NCI-H460 (cell line): ENCODE results near the gene ATP10D. TPM values are rescaled to one million over a fixed set of nuclear protein-coding genes. Genes with fewer than 3 reads are reported as not detected.
"Not testable (repeated sequence)": the region's sequence is repeated elsewhere in the genome, so short reads cannot be mapped to it uniquely, and the experiment has no call there.

ENCODE experiments used
- DNase-seq: peaks from one replicate; pipeline ENCODE4 v3.0.0-alpha.2; 2016; ENCODE audit warnings: low read depth; ENCODE audit errors: extremely low read depth
- total RNA-seq: library from RNA; depleted of rRNA; stranded (reverse); fragments of >200 nt; shearing (Covaris generic); gene quantifications from 2 replicates; pipeline ENCODE4 v1.2.3, GENCODE V29; 2014

Gene ATP10D
- total RNA-seq, 1 experiment from 2014 or later, result 13.3 TPM

GRCh38 chr4:47486231-47486673, 1.2 kb downstream of the ATP10D start:
- no peak for DNase-seq

- not testable (repeated sequence) for DNase-seq
These were observed 1.7 kb downstream of the ATP10D start for GRCh38 chr4:47486727-47487126.

DNA sequence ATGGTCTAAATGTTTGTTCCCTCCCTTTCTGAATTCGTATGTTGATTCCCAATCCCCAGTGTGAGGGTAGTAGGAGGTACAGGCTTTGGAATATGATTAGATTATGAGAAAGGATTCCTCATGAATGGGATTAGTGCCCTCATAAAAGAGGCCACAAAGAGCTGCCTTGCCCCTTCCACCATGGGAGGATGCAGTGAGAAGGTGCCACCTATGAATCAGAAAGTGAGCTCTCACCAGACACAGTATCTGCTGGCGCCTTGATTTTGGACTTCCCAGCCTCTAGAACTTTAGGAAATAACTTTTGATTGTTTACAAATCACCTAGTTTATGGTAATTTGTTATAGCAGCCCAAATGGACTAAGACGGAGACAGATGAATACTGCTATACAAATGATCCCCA, 3.6 kb downstream of the ATP10D start:
- DNase-seq, result no peak

DNA sequence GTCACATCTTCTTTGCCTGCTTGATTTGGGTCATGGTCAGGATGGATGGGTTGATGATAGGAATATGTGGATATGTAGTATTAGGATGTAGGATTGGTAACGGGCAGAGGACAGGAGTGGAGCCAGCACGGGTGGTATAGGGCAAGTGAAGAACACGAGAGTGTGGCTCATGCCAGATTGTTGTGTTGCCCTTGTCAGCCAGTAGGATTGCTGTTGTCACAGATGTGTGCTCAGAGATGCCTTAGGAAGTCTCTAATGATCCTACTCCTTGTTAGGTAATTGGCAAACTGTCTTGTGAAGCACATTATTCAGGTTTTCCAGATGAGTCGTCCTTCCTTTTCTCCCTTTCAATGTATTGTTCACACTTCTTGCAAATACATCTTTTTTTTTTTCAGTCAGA, 5.5 kb downstream of the ATP10D start:
- DNase-seq, result peak; percentile 13

GRCh38 chr4:47493238-47494123, 8.4 kb downstream of the ATP10D start:
- DNase-seq, result no peak

DNA sequence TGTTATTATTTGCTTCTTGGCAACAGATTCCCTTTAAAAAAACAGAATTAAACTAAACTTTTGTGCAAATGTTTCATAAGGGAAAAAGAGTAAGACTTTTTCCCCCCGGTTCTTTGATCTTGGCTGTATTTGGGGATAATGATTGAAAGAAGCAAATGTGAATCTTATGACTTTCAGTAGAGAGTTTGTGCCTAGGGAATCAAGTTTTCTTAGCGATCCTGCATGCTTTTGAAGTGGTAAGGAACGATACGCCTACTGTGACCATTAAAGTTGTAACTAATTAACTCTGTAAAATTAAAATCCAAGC, 9.0 kb downstream of the ATP10D start:
- no peak for DNase-seq

DNA sequence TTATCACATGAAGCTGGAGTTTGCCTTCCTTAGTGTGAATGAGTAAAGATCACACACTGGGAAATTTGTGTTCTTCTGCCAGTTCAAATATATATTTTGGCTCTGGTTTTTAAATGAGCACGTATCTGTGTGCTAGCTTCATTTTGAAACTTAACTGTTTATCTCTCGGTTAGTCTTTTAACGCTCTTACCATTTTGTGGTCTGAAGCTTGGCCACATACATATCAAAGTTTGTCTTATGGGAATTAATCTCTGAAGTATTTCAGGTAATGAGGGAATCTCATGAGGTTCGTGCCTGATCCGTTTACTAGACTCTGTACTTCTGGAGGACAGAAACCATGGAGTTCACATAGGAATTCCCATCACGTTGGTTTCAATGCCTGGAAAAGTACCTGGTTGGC, 13.8 kb downstream of the ATP10D start:
- no peak for DNase-seq

DNA sequence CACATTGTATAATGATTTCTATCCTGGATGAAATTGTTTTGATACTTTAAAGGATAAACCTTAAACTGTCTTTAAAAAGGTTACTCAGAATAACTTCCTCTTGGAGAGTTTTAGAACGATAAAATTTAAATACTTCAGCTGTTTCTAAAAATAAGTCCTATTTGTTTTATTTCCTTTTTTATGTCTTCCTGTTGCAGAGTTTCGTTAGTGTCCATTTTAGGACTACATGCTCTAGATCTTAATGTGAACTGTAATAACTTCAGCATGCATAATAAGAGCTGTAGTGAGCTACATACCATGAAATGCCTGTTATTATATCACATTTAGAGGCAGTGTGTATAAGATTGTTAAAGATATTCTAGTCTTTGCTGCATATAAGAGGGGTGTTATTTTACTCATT, 14.6 kb downstream of the ATP10D start:
- DNase-seq, result no peak

- DNase-seq, result no peak
These were observed 15.7 kb downstream of the ATP10D start for GRCh38 chr4:47500776-47501175.

GRCh38 chr4:47505147-47505546, 20.1 kb downstream of the ATP10D start:
- no peak for DNase-seq

GRCh38 chr4:47505666-47506065, 20.6 kb downstream of the ATP10D start:
- DNase-seq, result no peak

DNA sequence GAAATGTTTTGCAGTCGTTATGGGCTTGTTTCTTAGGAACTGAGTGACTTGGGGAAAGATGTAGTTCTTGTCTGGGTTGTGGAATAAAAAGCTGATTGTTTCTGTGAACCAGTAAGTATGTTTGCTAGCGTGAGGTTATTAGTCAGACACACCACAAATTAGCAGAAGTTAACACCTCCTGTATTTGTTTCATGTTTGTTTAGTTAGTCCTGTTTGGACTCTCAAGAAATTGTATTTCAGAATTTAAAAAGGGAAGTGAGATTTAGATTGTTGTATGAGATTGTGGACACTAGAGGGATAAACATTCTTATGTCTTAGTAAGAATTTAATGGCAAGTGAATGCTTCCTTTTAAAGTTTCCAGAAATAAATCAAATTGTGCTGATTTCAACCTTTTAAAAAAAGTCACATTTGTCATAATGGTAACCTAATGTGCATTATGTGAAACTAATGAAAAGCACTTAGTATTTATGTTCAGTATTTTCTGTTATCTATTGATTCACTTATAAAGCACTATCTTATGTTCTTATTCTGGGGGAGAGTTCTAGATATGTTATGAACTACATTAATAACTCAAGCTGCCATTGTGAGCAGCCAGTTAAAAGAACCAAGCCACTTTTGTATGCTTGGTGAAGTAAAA, 25.6 kb downstream of the ATP10D start:
- no peak for DNase-seq

- DNase-seq, result no peak
These were observed 28.4 kb downstream of the ATP10D start for GRCh38 chr4:47513461-47513860.

GRCh38 chr4:47519239-47519883, 34.3 kb downstream of the ATP10D start:
- DNase-seq, result no peak

DNA sequence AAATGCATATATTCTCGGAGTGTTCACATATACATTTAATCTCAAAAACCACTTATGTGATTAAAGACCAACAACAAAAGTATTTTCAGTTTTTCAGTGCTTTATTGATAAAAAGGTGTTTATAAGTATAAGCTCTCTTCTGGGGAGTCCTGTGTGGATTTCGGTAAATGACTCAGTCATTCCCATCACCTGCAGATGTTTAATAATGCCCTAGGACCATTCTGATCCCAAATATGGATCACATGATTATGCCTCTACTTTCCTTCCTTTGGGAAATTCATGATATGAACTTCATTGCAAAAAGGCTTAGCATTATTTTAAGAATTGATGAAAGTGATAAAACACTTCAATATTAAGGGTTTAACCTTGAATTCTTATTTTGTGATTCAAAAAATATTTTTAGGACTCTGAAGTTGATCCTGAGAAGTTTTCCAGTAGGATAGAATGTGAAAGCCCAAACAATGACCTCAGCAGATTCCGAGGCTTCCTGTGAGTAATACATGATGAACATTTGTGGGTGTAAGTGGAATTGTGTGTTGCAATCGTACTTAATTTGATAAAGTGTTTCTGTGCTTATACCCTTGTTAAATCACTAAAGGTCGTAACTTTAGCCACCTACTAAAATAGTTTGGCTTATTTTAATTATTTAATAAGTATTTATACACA, 40.2 kb downstream of the ATP10D start:
- peak; percentile 72 for DNase-seq

DNA sequence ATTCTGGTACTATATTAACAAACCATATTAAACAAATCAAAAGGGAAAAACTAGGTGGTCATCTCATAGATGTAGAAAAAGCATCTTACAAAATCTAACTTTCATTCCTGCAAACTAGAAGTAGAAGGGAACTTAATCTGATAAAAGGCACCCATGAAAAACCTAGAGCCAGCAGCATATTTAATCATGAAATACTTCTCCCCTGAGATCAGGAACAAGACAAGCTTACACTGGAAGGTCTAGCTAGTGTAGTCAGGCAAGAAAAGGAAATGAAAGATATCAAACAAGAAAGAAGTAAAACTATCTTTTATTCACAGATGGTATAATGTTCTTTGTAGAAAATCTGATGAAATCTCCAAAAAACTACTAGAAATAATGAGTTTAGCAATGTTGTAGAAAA, 41.2 kb downstream of the ATP10D start:
- DNase-seq, result no peak

- not testable (repeated sequence) for DNase-seq
These were observed 43.6 kb downstream of the ATP10D start for GRCh38 chr4:47528646-47529045.

DNA sequence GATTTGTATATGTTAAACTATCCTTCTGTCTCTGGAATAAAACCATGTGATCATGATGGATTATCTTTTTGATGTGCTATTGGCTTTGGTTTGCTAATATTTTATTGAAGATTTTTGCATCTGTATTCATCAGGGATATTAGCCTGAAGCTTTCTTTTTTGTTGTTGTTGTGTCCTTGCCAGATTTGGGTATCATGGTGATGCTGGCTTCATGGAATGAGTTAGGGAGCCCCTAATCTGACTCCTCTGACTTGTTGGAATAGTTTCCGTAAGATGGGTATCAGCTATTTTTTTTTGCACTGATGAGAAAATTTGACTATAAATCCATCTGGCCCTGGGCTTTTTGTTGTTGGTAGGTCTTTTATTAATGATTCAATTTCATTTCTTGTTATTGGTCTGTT, 45.7 kb downstream of the ATP10D start:
- DNase-seq, result no peak

- DNase-seq, result no peak
These were observed 46.3 kb downstream of the ATP10D start for GRCh38 chr4:47531241-47531953.

- DNase-seq, result no peak
These were observed 46.9 kb downstream of the ATP10D start for GRCh38 chr4:47531954-47532321.

- no peak for DNase-seq
These were observed 47.6 kb downstream of the ATP10D start for GRCh38 chr4:47532658-47533057.
